KMS-11 (cell line): ENCODE measurements around the gene ECHS1.

ENCODE experiments used
- H2AFZ ChIP-seq: fragments of 200-600 bp; sonication (generic); 2 replicates; pipeline ENCODE4 v1.6.1; 2016; ENCODE audit warnings: antibody characterized with exemption, mixed run types, low read depth
- H3K27ac ChIP-seq: fragments of 200-600 bp; sonication (generic); 2 replicates; pipeline ENCODE4 v1.6.1; 2016; ENCODE audit warnings: mild to moderate bottlenecking, mixed run types
- H3K27me3 ChIP-seq: fragments of 200-600 bp; sonication (generic); 2 replicates; pipeline ENCODE4 v1.6.1; 2017; ENCODE audit warnings: mild to moderate bottlenecking, low read depth, mixed run types, moderate library complexity; ENCODE audit not compliant: insufficient read depth
- H3K36me3 ChIP-seq: fragments of 200-600 bp; sonication (generic); 2 replicates; pipeline ENCODE4 v1.6.1; 2017; ENCODE audit warnings: mild to moderate bottlenecking, mixed run types; ENCODE audit not compliant: insufficient read depth
- H3K4me1 ChIP-seq: fragments of 200-600 bp; sonication (generic); 2 replicates; pipeline ENCODE4 v1.6.1; 2016; ENCODE audit warnings: mild to moderate bottlenecking, low read depth, mixed run types; ENCODE audit not compliant: poor library complexity, severe bottlenecking
- H3K4me2 ChIP-seq: fragments of 200-600 bp; sonication (generic); 2 replicates; pipeline ENCODE4 v1.7.0; 2016; ENCODE audit warnings: mild to moderate bottlenecking, mixed run types
- H3K4me3 ChIP-seq: fragments of 200-600 bp; sonication (generic); IDR thresholded peaks from 2 replicates; pipeline ENCODE4 v1.6.1; 2017; ENCODE audit warnings: low read depth, low read length, mixed read lengths; ENCODE audit not compliant: insufficient read depth
- H3K79me2 ChIP-seq: fragments of 200-600 bp; sonication (generic); 2 replicates; pipeline ENCODE4 v1.6.1; 2016; ENCODE audit warnings: low read depth, mixed run types; ENCODE audit not compliant: insufficient read depth
- H3K9ac ChIP-seq: fragments of 200-600 bp; sonication (generic); 2 replicates; pipeline ENCODE4 v1.6.1; 2016; ENCODE audit warnings: mild to moderate bottlenecking, mixed run types
- H4K20me1 ChIP-seq: fragments of 200-600 bp; sonication (generic); 2 replicates; pipeline ENCODE4 v1.6.1; 2016; ENCODE audit warnings: mild to moderate bottlenecking, mixed run types; ENCODE audit not compliant: insufficient read depth
- TF ChIP-seq, protein P1 (sequence below): fragments of 200-600 bp; sonication (generic); conservative IDR thresholded peaks from 2 replicates; pipeline ENCODE4 v1.6.1; 2017; ENCODE audit warnings: low read depth, mild to moderate bottlenecking, antibody characterized with exemption, low read length, moderate library complexity, mixed read lengths

The ECHS1 gene

DNA sequence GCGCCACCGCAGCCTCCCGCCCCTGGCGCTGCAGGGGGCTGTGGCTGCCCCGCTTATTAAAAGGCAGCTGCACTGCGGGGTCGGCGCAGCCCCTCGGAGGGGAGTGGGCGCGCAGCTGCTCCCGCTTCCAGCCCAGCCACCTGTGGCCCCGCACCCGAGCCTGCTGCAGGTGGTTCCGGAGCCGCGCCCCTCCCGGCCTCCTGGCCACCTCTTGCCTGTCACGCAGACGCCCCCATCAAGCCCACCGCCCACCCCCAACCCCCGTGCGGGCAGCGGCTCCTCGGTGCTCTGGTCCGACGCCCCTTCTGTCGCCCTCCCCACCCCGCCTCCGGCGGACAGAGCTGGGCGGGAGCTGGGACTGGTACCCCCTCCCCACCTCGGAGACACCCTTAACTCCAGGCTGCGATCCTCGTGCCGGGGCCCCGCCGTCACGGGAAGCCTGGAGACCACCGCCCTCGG lies 37.0 kb downstream of the ECHS1 start:
- TF ChIP-seq, protein P1, sequence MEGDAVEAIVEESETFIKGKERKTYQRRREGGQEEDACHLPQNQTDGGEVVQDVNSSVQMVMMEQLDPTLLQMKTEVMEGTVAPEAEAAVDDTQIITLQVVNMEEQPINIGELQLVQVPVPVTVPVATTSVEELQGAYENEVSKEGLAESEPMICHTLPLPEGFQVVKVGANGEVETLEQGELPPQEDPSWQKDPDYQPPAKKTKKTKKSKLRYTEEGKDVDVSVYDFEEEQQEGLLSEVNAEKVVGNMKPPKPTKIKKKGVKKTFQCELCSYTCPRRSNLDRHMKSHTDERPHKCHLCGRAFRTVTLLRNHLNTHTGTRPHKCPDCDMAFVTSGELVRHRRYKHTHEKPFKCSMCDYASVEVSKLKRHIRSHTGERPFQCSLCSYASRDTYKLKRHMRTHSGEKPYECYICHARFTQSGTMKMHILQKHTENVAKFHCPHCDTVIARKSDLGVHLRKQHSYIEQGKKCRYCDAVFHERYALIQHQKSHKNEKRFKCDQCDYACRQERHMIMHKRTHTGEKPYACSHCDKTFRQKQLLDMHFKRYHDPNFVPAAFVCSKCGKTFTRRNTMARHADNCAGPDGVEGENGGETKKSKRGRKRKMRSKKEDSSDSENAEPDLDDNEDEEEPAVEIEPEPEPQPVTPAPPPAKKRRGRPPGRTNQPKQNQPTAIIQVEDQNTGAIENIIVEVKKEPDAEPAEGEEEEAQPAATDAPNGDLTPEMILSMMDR: no peak
- H4K20me1 ChIP-seq: no peaks in the 10 kb centered on the region
- H3K36me3 ChIP-seq: no peaks in the 10 kb centered on the region
- H3K4me3 ChIP-seq: no peak overlapping the region
- H3K27ac ChIP-seq: no peak overlapping the region
- H3K79me2 ChIP-seq: no peaks in the 10 kb centered on the region
- H3K4me1 ChIP-seq: no peaks in the 10 kb centered on the region
- H3K4me2 ChIP-seq: no peak overlapping the region
- no peak overlapping the region for H2AFZ ChIP-seq
- H3K9ac ChIP-seq: no peak overlapping the region
- H3K27me3 ChIP-seq: peaks cover 21% of the 10 kb centered on the region

DNA sequence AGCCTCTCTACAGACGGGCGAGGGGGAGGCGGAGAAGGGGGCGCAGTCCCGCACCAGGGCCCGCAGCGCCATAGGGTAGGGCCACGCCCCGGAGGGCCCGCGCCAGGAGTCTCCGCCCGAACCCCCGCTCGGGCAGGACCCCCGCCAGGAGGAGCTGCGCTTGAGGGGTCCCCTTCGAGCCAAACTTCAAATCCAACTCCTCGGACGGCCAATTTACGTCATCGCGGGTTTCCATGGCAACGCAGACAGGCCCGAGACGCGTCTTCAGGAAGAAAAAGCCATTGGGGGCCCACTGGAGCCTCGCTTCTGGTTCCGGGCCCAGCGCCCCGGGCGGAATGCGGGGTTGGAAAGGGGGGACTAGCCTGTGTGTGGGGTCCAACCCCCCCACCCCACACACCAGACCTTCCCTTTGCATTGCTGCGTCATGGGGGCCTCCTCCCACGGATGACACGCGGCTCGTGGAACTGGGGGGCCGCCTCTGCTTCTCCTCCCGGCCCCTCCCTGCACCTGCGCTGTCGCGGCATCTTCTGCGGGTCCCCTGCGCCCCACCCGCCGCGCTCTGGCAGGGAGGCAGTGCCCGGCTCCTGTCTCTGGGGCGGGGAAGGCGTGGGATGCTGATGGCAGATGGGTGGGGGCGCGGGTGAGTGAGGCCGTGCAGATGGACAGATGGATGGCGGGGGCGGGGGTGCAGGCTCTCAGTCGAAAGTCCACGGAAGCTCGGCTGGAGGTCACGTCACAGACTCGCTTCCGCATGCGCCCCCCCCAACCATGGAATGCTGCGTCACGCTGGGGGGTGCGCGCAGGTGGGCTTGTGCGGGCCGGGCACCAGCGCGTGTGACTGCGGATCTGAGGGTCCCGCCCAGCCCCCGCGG lies 37.7 kb downstream of the ECHS1 start:
- H3K4me2 ChIP-seq: no peak overlapping the region
- H3K9ac ChIP-seq: no peak overlapping the region
- H3K4me3 ChIP-seq: no peak overlapping the region
- no peak overlapping the region for H2AFZ ChIP-seq
- no peaks in the 10 kb centered on the region for H3K4me1 ChIP-seq
- no peaks in the 10 kb centered on the region for H3K36me3 ChIP-seq
- no peaks in the 10 kb centered on the region for H4K20me1 ChIP-seq
- H3K27me3 ChIP-seq: peaks cover 21% of the 10 kb centered on the region
- no peaks in the 10 kb centered on the region for H3K79me2 ChIP-seq
- TF ChIP-seq, protein P1: no peak
- no peak overlapping the region for H3K27ac ChIP-seq

DNA sequence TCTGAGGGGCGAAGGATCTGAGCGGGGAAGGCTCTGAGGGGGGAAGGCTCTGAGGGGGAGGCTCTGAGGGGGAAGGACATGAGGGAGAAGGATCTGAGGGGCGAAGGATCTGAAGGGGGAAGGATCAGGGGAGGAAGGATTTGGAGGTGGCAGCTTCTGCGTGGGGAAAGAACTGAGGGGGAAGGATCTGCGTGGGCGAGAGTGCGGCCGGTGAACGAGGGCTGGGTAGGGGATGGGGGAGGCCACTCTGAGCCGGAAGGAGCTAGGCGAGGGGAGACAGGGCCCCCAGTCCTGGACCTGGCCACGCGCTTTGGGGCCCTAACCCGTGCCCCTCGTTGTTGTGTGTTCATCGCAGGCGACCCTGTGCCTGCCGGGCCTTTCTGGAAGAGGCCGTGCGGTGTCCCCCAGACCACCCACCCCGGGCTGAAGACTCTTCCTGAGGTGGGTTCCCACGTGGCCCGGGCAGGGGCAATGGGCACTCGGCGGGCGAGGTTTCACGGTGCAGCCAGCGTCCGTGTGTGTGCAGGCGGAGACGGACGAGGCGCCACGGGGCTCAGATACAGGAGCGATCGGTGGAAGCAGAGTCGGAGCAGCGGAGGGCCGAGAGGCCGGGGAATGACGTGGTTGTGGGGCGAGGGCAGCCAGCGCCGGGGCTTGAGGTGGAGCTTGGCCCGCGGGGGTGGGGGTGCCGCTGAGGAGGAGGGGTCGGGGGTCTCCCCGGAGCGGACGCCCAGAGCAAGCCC lies 38.5 kb downstream of the ECHS1 start:
- TF ChIP-seq, protein P1: no peak
- no peak overlapping the region for H3K4me3 ChIP-seq
- peaks cover 5% of the 10 kb centered on the region for H3K4me1 ChIP-seq
- peaks cover 22% of the 10 kb centered on the region for H3K27me3 ChIP-seq
- no peaks in the 10 kb centered on the region for H4K20me1 ChIP-seq
- H3K4me2 ChIP-seq: no peak overlapping the region
- no peaks in the 10 kb centered on the region for H3K36me3 ChIP-seq
- no peak overlapping the region for H3K9ac ChIP-seq
- H3K79me2 ChIP-seq: no peaks in the 10 kb centered on the region
- no peak overlapping the region for H2AFZ ChIP-seq
- no peak overlapping the region for H3K27ac ChIP-seq

GRCh38 chr10:133332936-133333699 lies 40.0 kb downstream of the ECHS1 start:
- peaks cover 6% of the 10 kb centered on the region for H3K4me1 ChIP-seq
- H4K20me1 ChIP-seq: no peaks in the 10 kb centered on the region
- no peak overlapping the region for H3K9ac ChIP-seq
- H3K27ac ChIP-seq: no peak overlapping the region
- H3K36me3 ChIP-seq: no peaks in the 10 kb centered on the region
- H2AFZ ChIP-seq: no peak overlapping the region
- H3K27me3 ChIP-seq: peaks cover 28% of the 10 kb centered on the region
- H3K4me3 ChIP-seq: no peak overlapping the region
- H3K79me2 ChIP-seq: no peaks in the 10 kb centered on the region
- TF ChIP-seq, protein P1: no peak
- no peak overlapping the region for H3K4me2 ChIP-seq
